HL-60 (cell line): ENCODE measurements around the gene ANKDD1A.

Experiments used
- DNase-seq, 2 experiments: peaks; one replicate each; pipeline ENCODE4 v3.0.0-alpha.2; 2010 to 2020; ENCODE audit warnings: low read depth in 1 of 2, low spot score in 1 of 2
- H3K27ac ChIP-seq: fragments of 250-450 bp; sonication (Bioruptor Pico); replicated peaks from 2 replicates; pipeline ENCODE4 v1.5.1; 2020; ENCODE audit warnings: mild to moderate bottlenecking, moderate library complexity
- H3K27me3 ChIP-seq: fragments of 250-450 bp; sonication (Bioruptor Pico); 2 replicates; pipeline ENCODE4 v1.5.1; 2021; ENCODE audit warnings: mild to moderate bottlenecking, moderate library complexity; ENCODE audit not compliant: insufficient read depth, poor library complexity, severe bottlenecking
- H3K4me3 ChIP-seq: replicated peaks from 2 replicates; pipeline ENCODE4 v1.5.1; 2011; ENCODE audit warnings: mild to moderate bottlenecking, control low read depth, low read length; ENCODE audit not compliant: insufficient read depth
- GABPA ChIP-seq: IDR thresholded peaks from 2 replicates; pipeline ENCODE4 v1.6.1; 2012; ENCODE audit warnings: low read depth
- POLR2AphosphoS5 ChIP-seq: IDR thresholded peaks from 2 replicates; pipeline ENCODE4 v1.6.1; 2012; ENCODE audit warnings: low read depth
- SPI1 ChIP-seq: IDR thresholded peaks from 2 replicates; pipeline ENCODE4 v1.6.1; 2012; ENCODE audit warnings: low read depth, mild to moderate bottlenecking, borderline replicate concordance
- TF ChIP-seq, protein P1 (sequence below): IDR thresholded peaks from 2 replicates; pipeline ENCODE4 v1.6.1; 2012; ENCODE audit warnings: low read depth; ENCODE audit not compliant: insufficient replicate concordance
- TF ChIP-seq, protein P2 (sequence below): IDR thresholded peaks from one replicate; pipeline ENCODE4 v1.5.1; 2011; ENCODE audit warnings: low read length, control low read depth, inconsistent platforms; ENCODE audit not compliant: insufficient read depth

The ANKDD1A gene

GRCh38 chr15:64878705-64879104 is 33.0 kb upstream of the ANKDD1A start:
- TF ChIP-seq POLR2AphosphoS5: no peak
- no peak for TF ChIP-seq SPI1
- no peak overlapping the region for H3K4me3 ChIP-seq
- H3K27ac ChIP-seq: no peak overlapping the region
- no peaks in the 10 kb centered on the region for H3K27me3 ChIP-seq
- no peak for DNase-seq

DNA sequence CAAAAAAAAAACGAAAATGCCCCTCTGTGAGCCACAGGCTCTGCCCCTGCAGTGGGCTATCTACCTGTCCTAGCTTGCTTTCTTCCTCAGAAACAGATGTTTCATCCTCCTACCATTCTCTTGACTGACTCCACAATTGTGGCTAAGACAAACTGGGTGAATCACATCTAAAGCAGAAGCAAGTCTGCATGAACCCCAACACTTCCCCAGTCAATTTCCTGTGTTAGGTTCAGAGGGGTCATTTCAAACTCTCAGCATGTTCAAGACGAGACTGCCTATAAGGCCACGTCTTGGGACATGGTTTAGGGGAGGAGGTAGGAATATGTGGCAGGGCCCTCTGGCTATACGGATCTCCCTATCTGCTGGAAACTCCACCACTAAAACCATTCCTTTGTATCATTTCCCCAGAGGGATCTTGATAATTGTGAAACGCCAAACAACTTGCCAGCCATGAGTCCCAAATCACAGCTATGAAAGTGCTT is 28.6 kb upstream of the ANKDD1A start:
- H3K27me3 ChIP-seq: no peaks in the 10 kb centered on the region
- H3K4me3 ChIP-seq: no peak overlapping the region
- peak overlapping the region; percentile 68 for H3K27ac ChIP-seq
- peak; percentile 76 to 81 for DNase-seq
- TF ChIP-seq SPI1 (peak; percentile 82), POLR2AphosphoS5 (peak; percentile 37; the same call in 1 of the 2 replicates), GABPA (no peak)

DNA sequence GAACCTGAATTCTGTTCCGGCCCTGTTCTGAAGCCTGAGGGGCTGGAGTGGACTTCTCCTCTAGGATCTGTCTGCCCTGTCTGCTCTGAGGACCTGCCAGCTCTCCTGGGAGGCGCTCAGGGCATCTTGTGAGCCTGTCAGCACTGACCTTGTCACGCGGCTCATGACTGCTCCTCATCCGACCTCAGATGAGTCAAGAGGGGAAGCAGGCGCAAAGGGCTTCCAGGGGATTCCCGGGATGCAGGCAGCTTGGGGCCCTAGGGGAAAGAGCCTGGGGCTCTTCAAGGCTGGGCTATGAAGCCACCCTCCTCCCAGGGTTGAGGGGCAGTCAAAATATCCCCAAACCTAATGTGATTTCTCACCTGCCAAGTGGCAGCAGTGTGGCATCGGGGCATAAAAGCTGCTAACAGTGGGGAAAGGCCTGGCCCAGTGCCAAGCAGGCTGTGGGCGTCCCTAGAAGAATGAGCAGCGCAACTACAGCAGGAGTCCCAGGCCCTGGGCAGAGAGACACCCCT is 27.6 kb upstream of the ANKDD1A start:
- H3K27ac ChIP-seq: peak overlapping the region; percentile 68
- H3K27me3 ChIP-seq: no peaks in the 10 kb centered on the region
- TF ChIP-seq GABPA: no peak
- TF ChIP-seq, protein P1, sequence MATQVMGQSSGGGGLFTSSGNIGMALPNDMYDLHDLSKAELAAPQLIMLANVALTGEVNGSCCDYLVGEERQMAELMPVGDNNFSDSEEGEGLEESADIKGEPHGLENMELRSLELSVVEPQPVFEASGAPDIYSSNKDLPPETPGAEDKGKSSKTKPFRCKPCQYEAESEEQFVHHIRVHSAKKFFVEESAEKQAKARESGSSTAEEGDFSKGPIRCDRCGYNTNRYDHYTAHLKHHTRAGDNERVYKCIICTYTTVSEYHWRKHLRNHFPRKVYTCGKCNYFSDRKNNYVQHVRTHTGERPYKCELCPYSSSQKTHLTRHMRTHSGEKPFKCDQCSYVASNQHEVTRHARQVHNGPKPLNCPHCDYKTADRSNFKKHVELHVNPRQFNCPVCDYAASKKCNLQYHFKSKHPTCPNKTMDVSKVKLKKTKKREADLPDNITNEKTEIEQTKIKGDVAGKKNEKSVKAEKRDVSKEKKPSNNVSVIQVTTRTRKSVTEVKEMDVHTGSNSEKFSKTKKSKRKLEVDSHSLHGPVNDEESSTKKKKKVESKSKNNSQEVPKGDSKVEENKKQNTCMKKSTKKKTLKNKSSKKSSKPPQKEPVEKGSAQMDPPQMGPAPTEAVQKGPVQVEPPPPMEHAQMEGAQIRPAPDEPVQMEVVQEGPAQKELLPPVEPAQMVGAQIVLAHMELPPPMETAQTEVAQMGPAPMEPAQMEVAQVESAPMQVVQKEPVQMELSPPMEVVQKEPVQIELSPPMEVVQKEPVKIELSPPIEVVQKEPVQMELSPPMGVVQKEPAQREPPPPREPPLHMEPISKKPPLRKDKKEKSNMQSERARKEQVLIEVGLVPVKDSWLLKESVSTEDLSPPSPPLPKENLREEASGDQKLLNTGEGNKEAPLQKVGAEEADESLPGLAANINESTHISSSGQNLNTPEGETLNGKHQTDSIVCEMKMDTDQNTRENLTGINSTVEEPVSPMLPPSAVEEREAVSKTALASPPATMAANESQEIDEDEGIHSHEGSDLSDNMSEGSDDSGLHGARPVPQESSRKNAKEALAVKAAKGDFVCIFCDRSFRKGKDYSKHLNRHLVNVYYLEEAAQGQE: no peak
- TF ChIP-seq, protein P2, sequence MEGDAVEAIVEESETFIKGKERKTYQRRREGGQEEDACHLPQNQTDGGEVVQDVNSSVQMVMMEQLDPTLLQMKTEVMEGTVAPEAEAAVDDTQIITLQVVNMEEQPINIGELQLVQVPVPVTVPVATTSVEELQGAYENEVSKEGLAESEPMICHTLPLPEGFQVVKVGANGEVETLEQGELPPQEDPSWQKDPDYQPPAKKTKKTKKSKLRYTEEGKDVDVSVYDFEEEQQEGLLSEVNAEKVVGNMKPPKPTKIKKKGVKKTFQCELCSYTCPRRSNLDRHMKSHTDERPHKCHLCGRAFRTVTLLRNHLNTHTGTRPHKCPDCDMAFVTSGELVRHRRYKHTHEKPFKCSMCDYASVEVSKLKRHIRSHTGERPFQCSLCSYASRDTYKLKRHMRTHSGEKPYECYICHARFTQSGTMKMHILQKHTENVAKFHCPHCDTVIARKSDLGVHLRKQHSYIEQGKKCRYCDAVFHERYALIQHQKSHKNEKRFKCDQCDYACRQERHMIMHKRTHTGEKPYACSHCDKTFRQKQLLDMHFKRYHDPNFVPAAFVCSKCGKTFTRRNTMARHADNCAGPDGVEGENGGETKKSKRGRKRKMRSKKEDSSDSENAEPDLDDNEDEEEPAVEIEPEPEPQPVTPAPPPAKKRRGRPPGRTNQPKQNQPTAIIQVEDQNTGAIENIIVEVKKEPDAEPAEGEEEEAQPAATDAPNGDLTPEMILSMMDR: no peak
- TF ChIP-seq POLR2AphosphoS5: no peak
- no peak for TF ChIP-seq SPI1
- peak; percentile 67 to 77 for DNase-seq
- H3K4me3 ChIP-seq: no peak overlapping the region

- Histone ChIP-seq H3K27ac (no peak overlapping the region), H3K27me3 (no peaks in the 10 kb centered on the region), H3K4me3 (no peak overlapping the region)
- no peak for DNase-seq
- TF ChIP-seq, protein P1: no peak
- TF ChIP-seq, protein P2: no peak
- no peak for TF ChIP-seq POLR2AphosphoS5
- TF ChIP-seq GABPA: no peak
- no peak for TF ChIP-seq SPI1
Measured at GRCh38 chr15:64884679-64885078, 27.0 kb upstream of the ANKDD1A start.

DNA sequence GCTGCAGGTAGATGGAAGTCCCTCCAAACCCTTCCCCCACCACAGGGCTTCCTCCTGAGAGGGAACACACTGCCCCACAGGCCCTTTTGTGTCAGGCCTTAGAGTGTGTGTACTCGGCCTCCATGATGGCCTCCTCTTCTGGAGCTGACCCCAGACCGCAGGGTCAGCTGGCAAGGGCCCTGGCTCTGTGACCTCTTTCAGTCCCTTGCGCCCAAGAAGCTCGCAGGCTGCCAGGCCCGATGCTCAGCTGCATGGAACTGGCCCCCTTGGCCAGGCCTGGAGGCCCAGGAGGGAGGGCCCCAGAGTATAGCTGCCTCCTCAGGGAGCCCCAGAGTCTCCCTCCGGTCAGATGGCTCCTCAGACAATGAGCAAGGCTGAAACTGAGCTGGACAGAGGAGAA is 23.4 kb upstream of the ANKDD1A start:
- H3K27ac ChIP-seq: no peak overlapping the region
- no peaks in the 10 kb centered on the region for H3K27me3 ChIP-seq
- TF ChIP-seq, protein P1: no peak
- TF ChIP-seq POLR2AphosphoS5 (no peak), GABPA (no peak), SPI1 (no peak)
- TF ChIP-seq, protein P2: no peak
- no peak for DNase-seq
- no peak overlapping the region for H3K4me3 ChIP-seq
